Skin of body (tissue), 2 donors: Measurements from ENCODE around the gene C20orf96. TPM values are rescaled to one million over a fixed set of nuclear protein-coding genes. Genes with fewer than 3 reads are reported as not detected.
A peak's percentile ranks its signal among the peaks of the same experiment; 100 is the strongest.
"Not testable (repeated sequence)": the region's sequence is repeated elsewhere in the genome, so short reads cannot be mapped to it uniquely, and the experiment has no call there.

Source experiments
- DNase-seq: peaks from one replicate; lab custom pipeline; 2025; lab: John Stamatoyannopoulos, UW
- total RNA-seq: library from RNA; depleted of rRNA; stranded (reverse); fragments of >200 nt; gene quantifications from one replicate; pipeline ENCODE4 v1.2.3, GENCODE V29; 2014

Gene C20orf96
- total RNA-seq, 1 donor from 2014 or later, result 4.6 TPM

DNA sequence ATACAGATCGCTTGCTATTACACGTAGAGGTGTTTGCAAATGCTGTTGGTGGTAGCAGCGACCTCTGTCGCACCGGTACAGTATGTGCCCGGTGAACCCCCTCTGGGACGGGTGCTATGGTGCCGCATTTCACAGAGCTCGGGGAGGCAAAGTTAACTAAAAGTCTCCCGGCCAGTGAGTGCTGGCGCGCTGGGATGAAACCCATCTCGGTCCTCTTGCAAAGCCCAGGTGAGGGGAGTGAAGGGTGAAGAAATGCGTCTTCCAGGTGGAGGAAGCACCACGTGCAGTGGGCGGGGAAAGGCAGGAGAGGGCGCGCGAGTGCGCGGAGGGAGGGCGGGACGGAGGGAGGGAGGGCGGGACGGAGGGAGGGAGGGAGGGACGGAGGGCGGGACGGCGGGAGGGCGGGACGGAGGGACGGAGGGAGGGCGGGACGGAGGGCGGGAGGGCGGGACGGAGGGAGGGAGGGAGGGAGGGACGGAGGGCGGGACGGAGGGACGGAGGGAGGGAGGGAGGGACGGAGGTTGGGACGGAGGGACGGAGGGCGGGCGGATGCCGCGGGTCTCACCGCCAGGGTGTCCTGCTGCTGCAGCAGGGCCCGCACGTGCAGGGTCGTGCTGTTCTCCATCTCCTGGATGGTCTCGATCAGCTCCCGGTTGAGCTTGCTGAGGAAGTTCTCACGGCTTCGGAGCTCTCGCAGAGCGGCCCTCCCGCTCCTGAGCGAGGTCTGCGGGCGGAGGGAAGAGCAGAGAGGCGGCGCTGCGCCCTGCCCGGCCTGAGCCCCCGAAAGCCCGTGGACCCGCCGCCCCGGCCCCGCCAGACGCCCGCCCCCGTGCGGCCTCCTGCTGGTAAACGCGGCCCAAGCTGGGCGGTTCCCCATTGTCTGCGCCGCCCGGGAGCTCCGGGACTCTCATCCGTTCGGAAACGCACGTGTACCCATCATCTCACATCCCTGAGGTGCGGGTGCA lies 11.7 kb downstream of the C20orf96 start:
- DNase-seq, result no peak

DNA sequence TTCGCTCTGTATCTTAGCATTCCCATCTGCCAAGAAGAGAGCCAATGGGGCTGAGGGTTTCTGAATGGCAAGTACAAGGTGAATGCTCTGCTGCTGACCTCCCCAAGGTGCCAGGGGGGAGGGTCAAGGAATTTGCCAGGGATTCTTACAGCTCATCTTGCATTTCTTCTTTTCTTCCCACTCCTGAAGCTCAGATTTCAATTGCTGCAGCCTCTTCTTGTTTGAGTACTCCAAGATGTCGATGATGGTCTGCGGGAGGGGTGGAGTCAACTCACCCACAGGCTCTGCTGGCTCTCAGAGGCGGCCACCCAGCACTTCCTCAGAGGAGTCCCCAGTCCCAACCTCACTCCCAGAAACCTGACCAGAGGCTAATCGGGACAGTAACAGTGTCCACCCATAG lies 12.4 kb downstream of the C20orf96 start:
- DNase-seq, result no peak

- no peak for DNase-seq
These were observed 13.1 kb downstream of the C20orf96 start for GRCh38 chr20:277496-277781.

- DNase-seq, result no peak
These were observed 13.7 kb downstream of the C20orf96 start for GRCh38 chr20:276620-277495.

GRCh38 chr20:275791-276190 lies 14.8 kb downstream of the C20orf96 start:
- DNase-seq, result no peak

- DNase-seq, result no peak
These were observed 16.7 kb downstream of the C20orf96 start for GRCh38 chr20:273884-274283.

- DNase-seq, result no peak
These were observed 17.8 kb downstream of the C20orf96 start for GRCh38 chr20:272718-273117.

DNA sequence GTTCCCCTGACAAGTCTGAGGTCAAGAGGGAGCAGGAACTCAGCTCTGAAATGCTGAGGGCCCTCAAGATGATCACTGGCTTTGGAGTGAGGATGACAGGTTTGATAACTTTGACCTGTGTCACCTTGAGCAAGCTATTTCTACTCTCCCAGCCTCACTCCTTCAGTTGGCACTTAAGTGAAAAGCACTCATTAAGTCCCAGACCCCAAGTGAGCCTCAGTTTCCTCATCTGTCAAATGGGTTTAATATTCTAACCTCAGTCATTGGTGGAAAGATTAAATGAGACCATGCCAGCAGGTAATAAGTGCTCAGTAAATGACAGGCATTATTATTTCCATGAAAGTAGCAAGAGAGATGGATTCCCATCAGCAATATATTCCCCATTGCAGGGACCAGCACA lies 19.0 kb downstream of the C20orf96 start:
- DNase-seq, result no peak

DNA sequence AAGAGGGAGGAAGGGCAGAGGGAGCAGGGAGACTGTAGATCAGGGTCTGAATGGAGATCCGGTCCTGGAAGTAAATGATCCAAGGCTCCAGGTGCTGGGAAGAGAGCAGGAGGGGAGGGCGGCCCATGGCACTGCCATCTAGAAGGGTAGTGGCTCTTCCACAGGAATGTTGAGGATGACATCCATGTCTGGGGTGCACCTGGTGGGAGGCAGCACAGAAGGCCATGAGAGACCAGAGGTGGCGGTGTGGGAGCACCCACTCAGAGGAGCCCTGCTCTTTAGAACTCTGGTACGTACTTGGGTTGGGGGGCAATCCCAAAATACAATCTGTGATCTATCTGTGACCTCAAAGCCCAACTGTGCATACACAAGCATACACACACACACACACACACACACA lies 19.5 kb downstream of the C20orf96 start:
- DNase-seq, result no peak

GRCh38 chr20:270517-270916 lies 20.0 kb downstream of the C20orf96 start:
- no peak for DNase-seq

GRCh38 chr20:266596-267562 lies 23.7 kb downstream of the C20orf96 start:
- peak; percentile 38 for DNase-seq

DNA sequence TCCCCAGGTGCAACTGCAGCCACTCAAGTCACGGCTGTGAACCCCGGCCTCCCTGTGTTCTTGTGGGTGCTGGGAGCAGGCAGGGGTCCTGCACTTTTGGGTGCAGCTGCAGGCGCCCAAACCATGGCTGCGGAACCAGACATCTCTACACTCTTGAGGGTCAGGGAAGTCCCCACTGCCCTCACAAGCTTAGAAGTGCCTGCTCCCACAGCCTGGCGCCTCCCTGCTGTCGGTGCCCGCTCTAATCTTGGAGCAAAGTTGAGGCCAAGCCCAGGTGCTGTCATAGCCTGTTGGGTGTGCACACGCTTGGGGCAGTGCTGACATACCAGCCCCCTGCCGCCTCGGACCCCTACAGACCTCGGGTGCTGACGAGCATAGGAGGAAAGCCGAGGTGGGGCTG lies 26.8 kb downstream of the C20orf96 start:
- no peak for DNase-seq

DNA sequence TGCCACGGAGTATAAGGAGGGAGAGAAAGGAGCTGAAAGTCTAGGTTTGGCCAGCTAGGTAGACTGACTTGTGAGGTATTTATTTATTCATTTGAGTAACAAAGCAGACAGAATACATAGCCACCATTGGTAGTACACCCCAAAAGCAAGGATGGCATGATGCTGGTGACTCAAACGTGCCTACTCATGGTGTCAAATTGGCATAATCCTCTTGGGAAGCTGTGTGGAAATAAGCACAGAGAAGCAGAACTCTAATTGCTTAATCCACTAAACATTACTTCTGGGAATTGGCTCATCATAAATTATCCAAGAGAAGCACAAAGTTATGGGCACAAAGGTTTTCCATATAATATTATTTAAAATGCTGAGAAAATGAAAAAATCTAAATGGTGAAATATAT lies 30.6 kb downstream of the C20orf96 start:
- DNase-seq, result no peak

GRCh38 chr20:258963-259362 lies 31.6 kb downstream of the C20orf96 start:
- no peak for DNase-seq

DNA sequence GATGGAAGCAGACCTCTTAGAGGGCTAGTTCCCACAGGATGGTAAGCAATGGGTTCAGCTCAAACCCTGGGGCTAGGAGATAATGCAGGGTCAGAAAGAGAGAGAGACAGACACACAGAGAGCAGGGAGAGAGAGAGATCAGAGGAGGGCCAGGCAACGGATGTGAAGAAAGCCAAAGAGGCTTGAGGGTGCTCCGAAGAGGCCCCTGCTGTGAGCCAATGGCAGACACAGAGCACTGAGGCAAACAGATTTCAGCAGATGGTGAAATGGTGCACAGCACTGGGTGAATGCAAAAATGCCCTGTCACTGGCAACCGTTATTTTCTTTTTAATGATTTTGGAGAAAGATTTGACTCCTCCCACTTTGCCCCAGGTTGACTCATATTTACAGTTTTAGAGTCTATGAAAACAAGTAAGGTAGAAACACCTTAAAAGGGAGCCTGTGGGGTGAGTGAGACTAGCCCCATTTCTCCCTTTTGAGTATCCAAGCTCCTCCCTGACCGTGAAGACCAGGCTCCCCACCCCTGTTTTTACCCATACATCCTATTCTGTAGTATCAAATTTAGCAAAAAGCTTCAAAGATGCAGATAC lies 32.2 kb downstream of the C20orf96 start:
- DNase-seq, result no peak

DNA sequence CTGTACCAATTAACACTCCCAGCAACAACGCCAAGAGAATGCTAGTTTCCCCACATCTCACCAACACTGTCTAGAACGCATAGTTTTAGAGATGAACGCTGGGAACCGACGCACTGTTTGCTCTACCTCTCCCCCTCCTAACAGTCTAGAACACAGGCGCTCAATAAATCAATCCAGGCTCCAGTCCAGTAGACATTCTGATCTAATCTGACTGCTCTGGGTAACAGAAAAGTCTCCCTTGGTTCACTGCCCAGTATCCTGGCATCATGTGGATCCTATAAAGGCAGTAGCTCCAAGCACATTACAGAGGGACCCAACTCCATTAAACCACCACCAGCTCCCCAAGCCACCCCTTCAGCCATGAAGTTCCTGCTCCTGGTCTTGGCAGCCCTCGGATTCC lies 33.1 kb downstream of the C20orf96 start, which contains the start of gene DEFB132:
DEFB132 (plus strand) TSS at position 306 of the 400 bp plus-strand sequence; CDS start at position 361, 55 bp downstream.
- DNase-seq, result no peak

GRCh38 chr20:253447-253846 lies 37.1 kb downstream of the C20orf96 start:
- DNase-seq, result not testable (repeated sequence)

DNA sequence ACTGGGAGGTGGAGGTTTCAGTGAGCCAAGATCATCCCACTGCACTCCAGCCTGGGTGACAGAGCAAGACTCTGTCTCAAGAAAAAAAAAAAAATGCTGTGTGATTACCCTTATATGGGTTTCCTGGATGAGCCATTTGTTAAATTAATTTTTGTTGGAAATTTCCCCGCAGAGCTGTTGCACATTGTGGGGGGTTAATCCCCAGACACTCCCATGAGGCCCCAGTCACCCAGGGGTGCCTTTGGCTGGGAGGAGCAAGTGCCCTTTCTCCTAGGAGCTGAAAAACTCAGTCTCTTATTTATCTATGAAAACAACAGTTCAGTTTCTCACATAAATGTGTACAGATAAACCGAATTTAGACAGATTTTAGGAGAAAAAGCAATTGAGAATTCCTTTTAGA lies 37.7 kb downstream of the C20orf96 start:
- no peak for DNase-seq

DNA sequence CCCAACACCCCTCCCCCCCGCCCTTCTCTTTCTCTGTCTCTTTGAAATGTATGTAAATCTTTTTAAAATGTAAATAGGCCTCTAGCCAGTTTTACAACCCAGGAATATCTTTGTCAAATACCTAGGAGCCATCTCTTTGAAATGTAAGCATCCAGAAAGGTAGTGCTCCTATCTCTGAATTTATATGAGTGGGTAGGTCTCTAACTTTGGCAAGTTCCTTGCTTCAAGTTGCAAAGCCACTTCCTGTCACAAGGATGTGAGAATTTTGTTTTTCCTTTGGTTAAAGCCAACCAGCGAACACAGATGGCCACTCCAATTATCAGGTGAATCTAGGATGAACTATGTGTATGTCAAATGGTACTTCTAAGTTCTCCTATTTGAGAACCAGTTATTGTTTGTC lies 39.2 kb downstream of the C20orf96 start:
- DNase-seq, result no peak

DNA sequence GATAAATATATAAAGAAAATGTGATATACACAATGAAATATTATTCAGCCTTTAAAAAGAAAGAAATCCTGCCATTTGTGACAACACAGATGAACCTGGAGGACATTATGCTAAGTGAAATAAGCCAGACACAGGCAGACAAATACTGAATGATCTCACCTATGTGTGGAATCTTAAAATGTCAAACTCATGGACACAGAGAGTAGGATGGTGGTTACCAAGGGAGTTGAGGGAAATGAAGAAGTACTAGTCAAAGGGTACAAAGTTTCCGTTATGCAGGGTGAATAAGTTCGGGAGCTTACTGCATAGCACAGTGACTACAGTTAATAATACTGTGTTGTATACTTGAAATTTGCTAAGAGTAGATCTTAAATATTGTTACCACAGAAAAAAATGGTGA lies 47.6 kb downstream of the C20orf96 start:
- no peak for DNase-seq

- no peak for DNase-seq
These were observed 52.6 kb downstream of the C20orf96 start for GRCh38 chr20:237929-238328.
